ENCODE measurements around the gene OR5AS1.
"Not testable (repeated sequence)": the region's sequence is repeated elsewhere in the genome, so short reads cannot be mapped to it uniquely, and the experiment has no call there.

The OR5AS1 gene

DNA sequence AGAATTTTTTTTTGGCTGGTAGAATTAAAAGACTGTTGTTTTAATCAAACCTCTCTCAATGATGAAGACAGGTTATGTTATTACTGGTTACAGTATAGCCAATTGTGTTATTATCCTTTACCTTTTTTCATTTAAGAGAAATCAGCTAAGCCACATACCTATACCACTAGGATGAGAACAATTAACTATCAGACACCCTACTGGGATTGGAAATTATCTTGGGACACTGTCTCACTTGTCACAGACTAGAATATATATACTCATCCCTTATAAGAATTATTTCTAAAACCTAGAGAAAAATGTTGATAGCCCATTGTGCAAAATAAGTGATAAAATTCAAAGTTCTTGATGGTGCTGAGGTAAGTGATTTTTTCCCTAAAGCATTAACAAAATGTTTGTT, at the start of gene OR5AS1:
TSS of gene OR5AS1 (plus strand) at position 301 of the 400 bp plus-strand sequence. CDS start 2,765 bp downstream, outside the sequence.
- no peak for DNase-seq

DNA sequence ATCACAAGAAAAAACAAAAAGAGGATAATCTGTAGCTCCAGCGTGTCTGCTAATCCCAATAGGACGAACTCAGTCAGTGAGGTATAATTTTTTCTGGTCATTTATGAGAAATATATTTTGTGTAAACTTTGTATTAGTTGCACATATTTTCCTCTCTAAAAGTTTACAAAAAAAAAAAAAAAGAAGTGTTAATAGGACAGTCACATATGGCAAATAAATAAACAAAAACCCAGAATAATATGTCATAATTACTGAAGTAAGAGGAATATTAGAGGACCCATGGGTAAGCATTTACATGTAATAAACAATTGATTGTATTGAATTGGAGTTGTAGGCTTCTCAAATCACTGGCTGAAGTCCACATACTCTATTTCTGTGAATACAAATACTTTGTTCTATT, 32.9 kb upstream of the OR5AS1 start, which contains the start of gene OR5F1:
TSS of gene OR5F1 (minus strand) at position 101 of the 400 bp plus-strand sequence. CDS start at position 101, 0 bp downstream.
- DNase-seq, result no peak

DNA sequence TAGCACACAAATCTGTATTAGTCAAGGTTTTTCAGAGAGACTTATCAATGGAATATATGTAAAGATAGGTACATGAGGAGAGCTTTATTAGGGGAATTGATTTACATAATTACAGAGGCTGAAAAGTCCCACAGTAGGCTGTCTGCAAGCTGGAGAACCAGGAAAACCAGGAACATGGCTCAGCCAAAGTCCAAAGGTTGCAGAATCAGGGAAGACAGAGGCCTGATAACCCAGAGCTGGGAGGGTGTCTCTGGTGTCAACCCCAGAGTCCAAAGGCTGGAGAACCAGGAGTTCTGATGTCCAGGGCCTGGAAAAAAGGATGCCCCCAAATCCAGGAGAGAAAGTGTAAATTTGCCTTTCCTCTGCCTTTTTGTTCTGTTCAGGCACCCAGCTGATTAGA, 16.7 kb upstream of the OR5AS1 start:
- DNase-seq, result no peak

DNA sequence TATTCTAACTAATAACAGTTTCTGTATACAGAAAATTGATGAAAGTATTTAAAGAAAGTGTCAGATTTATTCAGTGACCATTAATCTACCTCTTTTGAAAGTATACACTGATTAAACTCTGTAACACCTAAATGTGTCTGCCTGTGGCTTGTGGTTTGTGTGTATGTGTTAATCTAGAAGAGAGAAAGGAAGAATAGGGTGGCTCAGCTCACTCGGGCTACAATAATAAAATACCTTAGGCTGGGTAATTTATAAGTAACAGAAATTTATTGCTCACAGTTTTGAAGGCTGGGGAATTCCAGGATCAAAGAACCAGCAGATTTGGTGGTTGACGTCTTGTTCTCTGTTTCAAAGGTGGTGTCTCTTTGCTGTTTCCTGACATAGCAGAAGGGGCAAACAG, 13.6 kb upstream of the OR5AS1 start:
- DNase-seq, result no peak

DNA sequence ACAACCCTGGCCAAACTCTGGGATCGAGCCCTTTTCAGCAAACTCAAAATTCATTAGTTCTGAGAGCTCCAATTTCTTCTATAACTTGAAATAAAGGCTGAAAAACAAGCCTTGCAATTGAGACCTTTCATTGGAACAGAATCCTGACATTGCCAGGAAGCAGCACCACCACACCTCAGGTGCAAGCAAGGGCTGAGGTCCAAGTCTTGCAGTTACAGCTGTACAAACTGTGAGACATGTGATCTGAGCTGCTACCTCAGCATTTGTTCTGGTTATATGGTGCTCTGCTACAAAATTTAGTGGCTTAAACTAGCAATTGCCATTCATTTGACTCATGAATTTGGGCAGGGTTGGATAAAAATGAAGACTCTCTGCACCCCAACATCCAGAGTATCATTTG, 18.1 kb downstream of the OR5AS1 start:
- no peak for DNase-seq

DNA sequence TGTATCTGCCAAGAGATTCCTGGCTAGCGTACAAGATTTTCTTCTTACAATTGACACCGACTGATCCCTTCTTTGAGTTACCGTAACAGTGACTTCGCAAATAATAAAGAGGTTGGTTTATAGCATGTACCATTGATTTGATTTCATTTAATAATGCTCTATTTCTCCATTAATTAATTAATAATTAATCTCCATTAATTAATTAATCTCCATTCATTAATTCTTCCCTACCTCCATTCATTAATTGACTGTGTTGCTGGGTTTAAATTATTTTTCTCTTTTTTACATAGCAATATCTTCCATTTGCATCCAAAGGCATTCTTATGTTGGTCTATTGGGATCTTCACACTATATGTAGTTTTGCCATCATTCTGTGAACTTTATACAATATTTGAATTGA, 21.0 kb downstream of the OR5AS1 start:
- DNase-seq, result no peak

DNA sequence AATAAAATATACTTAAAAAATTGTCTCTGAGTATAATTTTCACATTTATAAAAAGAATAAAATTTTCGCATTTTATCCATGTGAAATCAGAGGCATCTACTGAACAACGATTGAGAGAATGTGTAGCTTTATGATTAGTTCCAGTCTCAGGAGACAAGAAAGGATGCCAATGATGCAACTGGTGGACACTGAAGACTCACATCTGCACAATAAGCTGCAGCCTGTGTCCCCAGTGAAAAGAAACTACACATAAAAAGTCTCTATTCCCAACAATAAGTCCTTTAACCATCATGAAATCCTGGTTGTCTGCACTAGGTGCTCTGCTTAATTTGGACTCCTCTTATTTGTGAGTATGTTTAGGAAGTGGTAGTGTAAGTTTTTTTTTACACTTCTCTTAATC, 22.0 kb downstream of the OR5AS1 start:
- DNase-seq, result no peak

DNA sequence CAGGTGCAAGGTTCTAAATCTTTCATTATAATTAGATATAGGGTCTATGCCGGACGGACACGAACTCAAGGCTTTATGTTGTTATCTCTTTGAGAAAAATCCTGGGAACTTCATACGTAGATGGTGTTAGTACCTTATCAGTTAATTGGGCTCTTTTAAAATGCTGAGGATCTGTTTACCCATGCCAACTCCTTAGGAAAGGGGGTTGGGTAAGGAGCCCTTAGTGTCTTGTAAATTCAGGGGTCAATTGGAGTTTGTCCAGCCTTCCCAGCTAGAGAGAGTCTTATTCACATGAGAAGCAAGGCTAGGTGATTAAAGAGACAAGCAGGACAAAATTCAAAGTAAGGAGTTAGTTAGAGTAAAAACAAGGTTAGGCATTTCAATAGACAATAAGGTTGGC, 28.9 kb downstream of the OR5AS1 start:
- DNase-seq, result not testable (repeated sequence)

DNA sequence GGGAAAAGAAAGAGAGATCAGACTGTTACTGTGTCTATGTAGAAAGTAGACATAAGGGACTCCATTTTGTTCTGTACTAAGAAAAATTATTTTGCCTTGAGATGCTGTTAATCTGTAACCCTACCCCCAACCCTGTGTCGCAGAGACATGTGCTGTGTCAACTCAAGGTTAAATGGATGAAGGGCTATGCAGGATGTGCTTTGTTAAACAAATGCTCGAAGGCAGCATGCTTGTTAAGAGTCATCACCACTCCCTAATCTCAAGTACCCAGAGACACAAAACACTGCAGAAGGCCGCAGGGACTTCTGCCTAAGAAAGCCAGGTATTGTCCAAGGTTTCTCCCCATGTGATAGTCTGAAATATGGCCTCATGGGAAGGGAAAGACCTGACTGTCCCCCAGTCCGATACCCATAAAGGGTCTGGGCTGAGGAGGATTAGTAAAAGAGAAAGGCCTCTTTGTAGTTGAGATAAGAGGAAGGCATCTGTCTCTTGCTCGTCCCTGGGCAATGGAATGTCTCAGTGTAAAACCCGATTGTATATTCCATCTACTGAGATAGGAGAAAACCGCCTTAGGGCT, 30.3 kb downstream of the OR5AS1 start:
- DNase-seq, result not testable (repeated sequence)

DNA sequence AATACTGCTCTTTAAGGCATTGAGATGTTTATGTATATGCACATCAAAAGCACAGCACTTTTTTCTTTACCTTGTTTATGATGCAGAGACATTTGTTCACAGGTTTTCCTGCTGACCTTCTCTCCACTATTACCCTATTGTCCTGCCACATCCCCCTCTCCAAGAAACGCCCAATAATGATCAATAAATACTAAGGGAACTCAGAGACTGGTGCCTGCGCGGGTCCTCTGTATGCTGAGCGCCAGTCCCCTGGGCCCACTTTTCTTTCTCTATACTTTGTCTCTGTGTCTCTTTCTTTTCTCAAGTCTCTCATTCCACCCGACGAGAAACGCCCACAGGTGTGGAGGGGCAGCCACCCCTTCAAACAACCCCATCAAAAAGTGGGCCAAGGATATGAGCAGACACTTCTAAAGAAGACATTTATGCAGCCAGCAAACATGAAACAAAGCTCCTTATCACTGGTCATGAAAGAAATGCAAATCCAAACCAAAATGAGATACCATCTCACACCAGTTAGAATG, 30.9 kb downstream of the OR5AS1 start:
- not testable (repeated sequence) for DNase-seq

DNA sequence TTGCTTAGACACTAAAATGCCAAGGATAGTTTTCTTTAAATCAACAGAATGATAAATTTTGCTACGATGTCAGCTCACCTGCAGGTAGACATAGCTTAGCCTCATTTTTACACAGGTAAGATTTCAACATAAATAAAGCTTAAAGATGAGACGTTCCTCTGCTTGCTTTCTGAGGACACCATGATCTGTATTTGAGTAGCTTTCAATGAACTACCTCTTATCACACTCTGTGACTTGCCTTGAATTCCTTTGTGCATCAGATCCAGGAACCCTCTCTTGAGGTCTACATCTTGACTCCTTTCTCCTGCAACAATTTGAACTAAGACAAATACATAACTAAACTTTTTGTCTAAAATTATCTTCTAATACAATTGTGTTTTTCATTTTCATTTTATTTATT, 39.5 kb downstream of the OR5AS1 start:
- DNase-seq, result no peak
